Measurements from ENCODE around the gene CCDC175. TPM values are rescaled to one million over a fixed set of nuclear protein-coding genes. Genes with fewer than 3 reads are reported as not detected.

The CCDC175 gene
- total RNA-seq (2014; rRNA removed; shearing (Covaris generic); ENCODE audit: low replicate concordance), result not detected in 2 replicates

DNA sequence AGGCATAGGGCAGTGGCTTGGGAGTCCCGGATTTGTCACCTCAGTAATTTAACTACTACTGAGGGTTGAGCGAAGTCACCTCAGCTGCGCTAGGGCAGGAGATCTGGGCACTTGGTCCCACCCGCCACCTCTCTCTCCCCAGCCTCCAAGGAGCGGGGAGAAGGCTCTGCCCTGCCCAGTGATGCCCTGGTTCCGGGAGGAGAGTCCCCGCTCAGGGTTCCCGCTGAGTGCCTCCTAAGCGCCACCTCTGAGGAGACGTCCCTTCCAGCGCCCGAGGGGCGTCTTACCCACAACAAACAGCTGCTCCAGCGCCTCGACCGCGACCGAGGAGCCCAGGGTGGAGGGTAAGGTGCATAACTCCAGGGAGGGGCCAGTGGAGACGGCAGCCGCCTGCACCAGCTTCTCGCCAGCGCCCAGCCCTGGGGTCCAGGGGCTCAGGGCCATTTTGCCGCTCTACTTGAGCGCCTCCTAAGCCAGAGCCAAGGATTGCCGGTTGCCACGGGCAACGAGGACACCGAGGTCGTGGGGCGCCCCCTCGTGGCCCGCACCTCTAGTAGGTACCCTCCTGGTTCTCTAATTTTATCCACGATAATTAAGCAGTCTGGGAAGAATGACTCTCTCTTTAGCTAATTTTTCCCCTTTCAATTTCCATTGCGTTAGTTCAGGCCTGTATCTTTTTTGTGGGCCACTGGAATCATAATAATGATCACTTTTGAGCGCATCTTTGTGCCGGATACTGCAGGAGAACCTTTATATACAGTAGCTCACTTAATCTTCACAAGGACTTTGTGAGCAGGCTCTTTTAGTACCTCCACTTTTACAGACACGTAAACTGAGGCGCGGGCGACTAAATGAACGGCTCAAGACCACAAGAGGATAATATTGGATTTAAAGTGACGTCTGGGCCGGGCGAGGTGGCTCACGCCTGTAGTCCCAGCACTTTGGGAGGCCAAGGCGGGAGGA, at the start of gene CCDC175:
Gene CCDC175, minus strand, starts transcription at position 481 of the 963 bp plus-strand sequence. Its CDS starts 37 bp downstream, at position 444.
- Histone ChIP-seq H3K36me3 (ENCODE audit: insufficient read depth, low read length) (no peaks in the 10 kb centered on the region), H3K9me2 (replicated peaks; ENCODE audit: insufficient read depth, low read length) (no peaks in the 10 kb centered on the region), H3K27ac (ENCODE audit: low read length) (no peak within 1 kb of the TSS), H4K20me1 (ENCODE audit: insufficient read depth, low read depth, low read length) (no peaks in the 10 kb centered on the region), H3K4me2 (ENCODE audit: low read depth, low read length, poor library complexity, severe bottlenecking) (peak within 1 kb of the TSS; percentile 78), H3K9me3 (ENCODE audit: low read length) (no peaks in the 10 kb centered on the region), H2AFZ (ENCODE audit: low read length) (peak within 1 kb of the TSS; percentile 81), H3K4me1 (ENCODE audit: low read length) (peaks cover 10% of the 10 kb centered on the region), H3K9ac (ENCODE audit: low read length) (peak within 1 kb of the TSS; percentile 30), H3K4me3 (ENCODE audit: low read length) (peak within 1 kb of the TSS; percentile 63; the same call in 1 of the 2 replicates), H3K27me3 (ENCODE audit: low read length) (no peaks in the 10 kb centered on the region), H3K79me2 (ENCODE audit: low read length) (no peaks in the 10 kb centered on the region)
- DNase-seq, result peak; percentile 97

DNA sequence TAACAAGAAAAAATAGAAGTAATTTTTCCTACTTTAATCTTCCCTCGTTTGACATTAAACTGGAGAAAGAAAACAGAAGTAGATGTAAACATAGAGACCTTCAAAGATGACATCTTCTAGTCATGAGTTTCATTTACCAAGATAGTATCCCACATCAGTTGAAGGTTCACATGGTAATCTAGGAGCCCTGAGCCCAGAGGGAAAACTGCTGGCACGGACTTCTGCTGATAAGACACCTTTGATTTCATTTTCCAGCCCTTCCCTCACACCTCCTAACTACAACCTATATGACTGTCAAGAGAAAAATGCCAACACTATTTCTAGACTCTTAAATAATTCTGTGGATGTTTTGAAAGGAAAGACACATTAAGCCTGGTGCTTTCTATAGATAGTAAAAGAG, 46.0 kb upstream of the CCDC175 start:
- Histone ChIP-seq H3K4me3 (ENCODE audit: low read length) (no peak overlapping the region), H3K79me2 (ENCODE audit: low read length) (no peaks in the 10 kb centered on the region), H2AFZ (ENCODE audit: low read length) (no peak overlapping the region), H3K27me3 (ENCODE audit: low read length) (no peaks in the 10 kb centered on the region), H3K36me3 (ENCODE audit: insufficient read depth, low read length) (no peaks in the 10 kb centered on the region), H4K20me1 (ENCODE audit: insufficient read depth, low read depth, low read length) (no peaks in the 10 kb centered on the region), H3K9me3 (ENCODE audit: low read length) (no peaks in the 10 kb centered on the region), H3K9me2 (replicated peaks; ENCODE audit: insufficient read depth, low read length) (no peaks in the 10 kb centered on the region), H3K4me1 (ENCODE audit: low read length) (no peaks in the 10 kb centered on the region), H3K4me2 (ENCODE audit: low read depth, low read length, poor library complexity, severe bottlenecking) (no peak overlapping the region), H3K27ac (ENCODE audit: low read length) (no peak overlapping the region), H3K9ac (ENCODE audit: low read length) (no peak overlapping the region)
- DNase-seq, result no peak

DNA sequence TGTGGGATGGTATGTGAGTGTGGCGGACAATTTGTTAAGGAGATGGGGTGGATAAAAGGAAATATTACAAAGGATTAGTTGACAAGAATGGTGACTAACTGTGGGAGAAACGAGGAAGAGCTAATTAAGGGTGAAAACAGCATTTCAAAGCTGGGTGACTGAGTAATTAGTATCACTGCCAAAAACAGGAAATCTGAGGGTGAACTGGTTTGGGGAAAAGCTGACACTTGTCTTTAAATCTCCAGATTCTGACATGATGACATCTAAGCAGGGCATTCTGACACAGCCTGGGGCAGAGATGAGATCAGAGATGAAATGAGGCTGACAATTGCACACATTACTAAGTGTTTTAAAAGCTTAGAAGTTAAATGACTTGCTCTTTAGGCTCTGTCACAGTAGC, 42.4 kb upstream of the CCDC175 start:
- Histone ChIP-seq H3K4me3 (ENCODE audit: low read length) (no peak overlapping the region), H3K79me2 (ENCODE audit: low read length) (no peaks in the 10 kb centered on the region), H4K20me1 (ENCODE audit: insufficient read depth, low read depth, low read length) (no peaks in the 10 kb centered on the region), H3K4me2 (ENCODE audit: low read depth, low read length, poor library complexity, severe bottlenecking) (no peak overlapping the region), H2AFZ (ENCODE audit: low read length) (no peak overlapping the region), H3K9me2 (replicated peaks; ENCODE audit: insufficient read depth, low read length) (no peaks in the 10 kb centered on the region), H3K9me3 (ENCODE audit: low read length) (no peaks in the 10 kb centered on the region), H3K36me3 (ENCODE audit: insufficient read depth, low read length) (no peaks in the 10 kb centered on the region), H3K4me1 (ENCODE audit: low read length) (no peaks in the 10 kb centered on the region), H3K9ac (ENCODE audit: low read length) (no peak overlapping the region), H3K27ac (ENCODE audit: low read length) (no peak overlapping the region), H3K27me3 (ENCODE audit: low read length) (no peaks in the 10 kb centered on the region)
- DNase-seq, result no peak

- Histone ChIP-seq H3K4me1 (ENCODE audit: low read length) (no peaks in the 10 kb centered on the region), H3K9me3 (ENCODE audit: low read length) (no peaks in the 10 kb centered on the region), H3K36me3 (ENCODE audit: insufficient read depth, low read length) (no peaks in the 10 kb centered on the region), H3K9me2 (replicated peaks; ENCODE audit: insufficient read depth, low read length) (no peaks in the 10 kb centered on the region), H3K4me3 (ENCODE audit: low read length) (no peak overlapping the region), H3K4me2 (ENCODE audit: low read depth, low read length, poor library complexity, severe bottlenecking) (no peak overlapping the region), H2AFZ (ENCODE audit: low read length) (no peak overlapping the region), H3K9ac (ENCODE audit: low read length) (no peak overlapping the region), H3K27ac (ENCODE audit: low read length) (no peak overlapping the region), H3K79me2 (ENCODE audit: low read length) (no peaks in the 10 kb centered on the region), H3K27me3 (ENCODE audit: low read length) (no peaks in the 10 kb centered on the region), H4K20me1 (ENCODE audit: insufficient read depth, low read depth, low read length) (no peaks in the 10 kb centered on the region)
- DNase-seq, result no peak
Measured at GRCh38 chr14:59601056-59601455, 24.4 kb upstream of the CCDC175 start.

DNA sequence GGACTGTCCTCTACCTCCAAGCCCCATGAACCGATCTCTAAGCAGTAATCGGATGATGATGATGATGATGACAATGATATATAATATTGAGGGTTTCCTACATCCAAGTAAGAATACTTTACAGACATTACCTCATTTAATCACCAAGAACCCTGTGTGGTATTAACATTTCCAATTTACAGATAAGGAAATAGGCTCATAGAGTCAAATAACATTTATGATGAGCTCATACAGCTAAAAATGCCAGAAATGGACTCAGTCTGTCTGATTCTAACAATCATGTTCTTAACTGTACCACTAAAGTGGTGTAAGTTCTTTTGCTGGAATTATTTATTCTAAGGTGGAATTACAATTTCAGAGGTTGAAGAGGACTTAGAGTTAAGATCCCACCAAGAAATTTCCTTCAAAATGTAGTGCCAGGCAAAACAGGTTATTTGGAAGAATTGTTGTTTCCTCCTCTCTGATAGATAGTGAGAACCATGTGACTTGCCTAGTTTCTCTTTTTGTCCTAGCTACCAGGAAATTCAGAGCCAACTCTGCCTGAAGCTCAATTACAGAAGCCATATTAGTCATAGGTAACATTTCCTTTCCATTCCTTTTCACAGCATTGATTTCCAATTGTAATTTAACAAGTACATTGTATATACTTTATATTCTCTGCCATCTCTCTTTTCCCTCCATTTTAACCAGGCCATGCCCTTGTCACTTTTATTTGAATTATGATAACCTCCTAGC, 23.8 kb upstream of the CCDC175 start:
- no peak overlapping the region for H3K4me2 ChIP-seq (ENCODE audit: low read depth, low read length, poor library complexity, severe bottlenecking)

GRCh38 chr14:59595071-59595470, 18.5 kb upstream of the CCDC175 start:
- no peaks in the 10 kb centered on the region for H3K79me2 ChIP-seq (ENCODE audit: low read length)
- no peaks in the 10 kb centered on the region for H4K20me1 ChIP-seq (ENCODE audit: insufficient read depth, low read depth, low read length)
- DNase-seq, result no peak
- no peak overlapping the region for H3K4me2 ChIP-seq (ENCODE audit: low read depth, low read length, poor library complexity, severe bottlenecking)
- H2AFZ ChIP-seq (ENCODE audit: low read length), result no peak overlapping the region
- H3K27ac ChIP-seq (ENCODE audit: low read length), result no peak overlapping the region
- H3K4me1 ChIP-seq (ENCODE audit: low read length), result no peaks in the 10 kb centered on the region
- H3K9me3 ChIP-seq (ENCODE audit: low read length), result peaks cover 3% of the 10 kb centered on the region; the same call in 1 of the 2 replicates
- no peaks in the 10 kb centered on the region for H3K36me3 ChIP-seq (ENCODE audit: insufficient read depth, low read length)
- H3K9me2 ChIP-seq (replicated peaks; ENCODE audit: insufficient read depth, low read length), result no peaks in the 10 kb centered on the region
- H3K4me3 ChIP-seq (ENCODE audit: low read length), result no peak overlapping the region
- H3K9ac ChIP-seq (ENCODE audit: low read length), result no peak overlapping the region
- H3K27me3 ChIP-seq (ENCODE audit: low read length), result 0 out of 2 replicates have a peak, but pooled peaks cover 2% of the 10 kb centered on the region

More for the DNA sequence above, 23.8 kb upstream of the CCDC175 start:
- Histone ChIP-seq H3K27ac (ENCODE audit: low read length) (no peak overlapping the region), H3K4me3 (ENCODE audit: low read length) (no peak overlapping the region), H3K9ac (ENCODE audit: low read length) (no peak overlapping the region), H4K20me1 (ENCODE audit: insufficient read depth, low read depth, low read length) (no peaks in the 10 kb centered on the region), H3K27me3 (ENCODE audit: low read length) (no peaks in the 10 kb centered on the region), H3K36me3 (ENCODE audit: insufficient read depth, low read length) (no peaks in the 10 kb centered on the region), H3K79me2 (ENCODE audit: low read length) (no peaks in the 10 kb centered on the region), H2AFZ (ENCODE audit: low read length) (no peak overlapping the region), H3K4me1 (ENCODE audit: low read length) (no peaks in the 10 kb centered on the region), H3K9me2 (replicated peaks; ENCODE audit: insufficient read depth, low read length) (no peaks in the 10 kb centered on the region), H3K9me3 (ENCODE audit: low read length) (no peaks in the 10 kb centered on the region)
- no peak for DNase-seq

GRCh38 chr14:59591641-59592370, 15.2 kb upstream of the CCDC175 start:
- Histone ChIP-seq H3K4me1 (ENCODE audit: low read length) (no peaks in the 10 kb centered on the region), H3K4me2 (ENCODE audit: low read depth, low read length, poor library complexity, severe bottlenecking) (no peak overlapping the region), H3K27me3 (ENCODE audit: low read length) (0 out of 2 replicates have a peak, but pooled peaks cover 2% of the 10 kb centered on the region)

More at GRCh38 chr14:59591641-59592370, 15.2 kb upstream of the CCDC175 start:
- DNase-seq, result no peak
- Histone ChIP-seq H4K20me1 (ENCODE audit: insufficient read depth, low read depth, low read length) (no peaks in the 10 kb centered on the region), H3K27ac (ENCODE audit: low read length) (no peak overlapping the region), H3K9ac (ENCODE audit: low read length) (no peak overlapping the region), H3K9me3 (ENCODE audit: low read length) (peaks cover 3% of the 10 kb centered on the region; the same call in 1 of the 2 replicates), H3K4me3 (ENCODE audit: low read length) (no peak overlapping the region), H3K9me2 (replicated peaks; ENCODE audit: insufficient read depth, low read length) (no peaks in the 10 kb centered on the region), H3K79me2 (ENCODE audit: low read length) (no peaks in the 10 kb centered on the region), H3K36me3 (ENCODE audit: insufficient read depth, low read length) (no peaks in the 10 kb centered on the region), H2AFZ (ENCODE audit: low read length) (no peak overlapping the region)
